Measurements from ENCODE around the gene ATG2B.

ATG2B gene

GRCh38 chr14:96297000-96297399 is 66.1 kb downstream of the ATG2B start:
- peaks cover 0 to 5% (median 0%) of the 10 kb centered on the region in 5 donors for H3K4me1 ChIP-seq (ENCODE audit: control insufficient read depth in 5 of 5, insufficient read depth in 5 of 5, low read length in 5 of 5)
- H3K9ac ChIP-seq (ENCODE audit: low read length in 5 of 5): no peak overlapping the region
- no peaks in the 10 kb centered on the region for H3K27me3 ChIP-seq (ENCODE audit: control insufficient read depth in 5 of 5, insufficient read depth in 4 of 5, low read length in 5 of 5)
- peaks cover 20 to 44% (median 29%) of the 10 kb centered on the region in 5 donors for H3K36me3 ChIP-seq (ENCODE audit: control insufficient read depth in 5 of 5, insufficient read depth in 5 of 5, low read length in 5 of 5)
- H3K4me3 ChIP-seq (ENCODE audit: low read depth in 1 of 5, low read length in 5 of 5): no peak overlapping the region
- no peaks in the 10 kb centered on the region for H3K9me3 ChIP-seq (ENCODE audit: control insufficient read depth in 5 of 5, low read length in 5 of 5)
- no peak overlapping the region for H3K27ac ChIP-seq (ENCODE audit: low read depth, low read length)

GRCh38 chr14:96294246-96294645 is 68.9 kb downstream of the ATG2B start:
- H3K27me3 ChIP-seq (ENCODE audit: control insufficient read depth in 5 of 5, insufficient read depth in 4 of 5, low read length in 5 of 5): no peaks in the 10 kb centered on the region
- H3K27ac ChIP-seq (ENCODE audit: low read depth, low read length): no peak overlapping the region
- H3K4me1 ChIP-seq (ENCODE audit: control insufficient read depth in 5 of 5, insufficient read depth in 5 of 5, low read length in 5 of 5): peaks cover 0 to 2% (median 0%) of the 10 kb centered on the region in 5 donors
- H3K4me3 ChIP-seq (ENCODE audit: low read depth in 1 of 5, low read length in 5 of 5): no peak overlapping the region
- no peaks in the 10 kb centered on the region for H3K9me3 ChIP-seq (ENCODE audit: control insufficient read depth in 5 of 5, low read length in 5 of 5)
- H3K9ac ChIP-seq (ENCODE audit: low read length in 5 of 5): no peak overlapping the region
- peaks cover 22 to 45% (median 25%) of the 10 kb centered on the region in 5 donors for H3K36me3 ChIP-seq (ENCODE audit: control insufficient read depth in 5 of 5, insufficient read depth in 5 of 5, low read length in 5 of 5)

- Histone ChIP-seq H3K9me3 (ENCODE audit: control insufficient read depth in 5 of 5, low read length in 5 of 5) (no peaks in the 10 kb centered on the region), H3K36me3 (ENCODE audit: control insufficient read depth in 5 of 5, insufficient read depth in 5 of 5, low read length in 5 of 5) (peaks cover 33 to 59% (median 41%) of the 10 kb centered on the region in 5 donors), H3K4me3 (ENCODE audit: low read depth in 1 of 5, low read length in 5 of 5) (no peak overlapping the region), H3K27ac (ENCODE audit: low read depth, low read length) (no peak overlapping the region), H3K4me1 (ENCODE audit: control insufficient read depth in 5 of 5, insufficient read depth in 5 of 5, low read length in 5 of 5) (peaks cover 0 to 9% (median 0%) of the 10 kb centered on the region in 5 donors), H3K27me3 (ENCODE audit: control insufficient read depth in 5 of 5, insufficient read depth in 4 of 5, low read length in 5 of 5) (no peaks in the 10 kb centered on the region), H3K9ac (ENCODE audit: low read length in 5 of 5) (peak overlapping the region in 1 of 5 donors; percentile 46)
Observed at GRCh38 chr14:96287856-96288255, 75.3 kb downstream of the ATG2B start.

GRCh38 chr14:96286251-96286650 is 76.9 kb downstream of the ATG2B start:
- peaks cover 33 to 68% (median 43%) of the 10 kb centered on the region in 5 donors for H3K36me3 ChIP-seq (ENCODE audit: control insufficient read depth in 5 of 5, insufficient read depth in 5 of 5, low read length in 5 of 5)
- no peak overlapping the region for H3K27ac ChIP-seq (ENCODE audit: low read depth, low read length)
- H3K9ac ChIP-seq (ENCODE audit: low read length in 5 of 5): no peak overlapping the region
- peaks cover 0 to 9% (median 0%) of the 10 kb centered on the region in 5 donors for H3K4me1 ChIP-seq (ENCODE audit: control insufficient read depth in 5 of 5, insufficient read depth in 5 of 5, low read length in 5 of 5)
- H3K4me3 ChIP-seq (ENCODE audit: low read depth in 1 of 5, low read length in 5 of 5): no peak overlapping the region
- H3K27me3 ChIP-seq (ENCODE audit: control insufficient read depth in 5 of 5, insufficient read depth in 4 of 5, low read length in 5 of 5): no peaks in the 10 kb centered on the region
- H3K9me3 ChIP-seq (ENCODE audit: control insufficient read depth in 5 of 5, low read length in 5 of 5): no peaks in the 10 kb centered on the region

GRCh38 chr14:96285667-96286066 is 77.5 kb downstream of the ATG2B start:
- Histone ChIP-seq H3K36me3 (ENCODE audit: control insufficient read depth in 5 of 5, insufficient read depth in 5 of 5, low read length in 5 of 5) (peaks cover 29 to 64% (median 42%) of the 10 kb centered on the region in 5 donors), H3K4me1 (ENCODE audit: control insufficient read depth in 5 of 5, insufficient read depth in 5 of 5, low read length in 5 of 5) (peaks cover 0 to 9% (median 0%) of the 10 kb centered on the region in 5 donors), H3K27ac (ENCODE audit: low read depth, low read length) (no peak overlapping the region), H3K9me3 (ENCODE audit: control insufficient read depth in 5 of 5, low read length in 5 of 5) (no peaks in the 10 kb centered on the region), H3K9ac (ENCODE audit: low read length in 5 of 5) (no peak overlapping the region), H3K4me3 (ENCODE audit: low read depth in 1 of 5, low read length in 5 of 5) (no peak overlapping the region), H3K27me3 (ENCODE audit: control insufficient read depth in 5 of 5, insufficient read depth in 4 of 5, low read length in 5 of 5) (no peaks in the 10 kb centered on the region)

GRCh38 chr14:96284430-96284829 is 78.7 kb downstream of the ATG2B start:
- no peaks in the 10 kb centered on the region for H3K9me3 ChIP-seq (ENCODE audit: control insufficient read depth in 5 of 5, low read length in 5 of 5)
- no peak overlapping the region for H3K27ac ChIP-seq (ENCODE audit: low read depth, low read length)
- no peak overlapping the region for H3K9ac ChIP-seq (ENCODE audit: low read length in 5 of 5)
- no peaks in the 10 kb centered on the region for H3K27me3 ChIP-seq (ENCODE audit: control insufficient read depth in 5 of 5, insufficient read depth in 4 of 5, low read length in 5 of 5)
- H3K4me3 ChIP-seq (ENCODE audit: low read depth in 1 of 5, low read length in 5 of 5): no peak overlapping the region
- peaks cover 0 to 14% (median 0%) of the 10 kb centered on the region in 5 donors for H3K4me1 ChIP-seq (ENCODE audit: control insufficient read depth in 5 of 5, insufficient read depth in 5 of 5, low read length in 5 of 5)
- H3K36me3 ChIP-seq (ENCODE audit: control insufficient read depth in 5 of 5, insufficient read depth in 5 of 5, low read length in 5 of 5): peaks cover 20 to 56% (median 30%) of the 10 kb centered on the region in 5 donors

- Histone ChIP-seq H3K4me3 (ENCODE audit: low read depth in 1 of 5, low read length in 5 of 5) (no peak overlapping the region), H3K36me3 (ENCODE audit: control insufficient read depth in 5 of 5, insufficient read depth in 5 of 5, low read length in 5 of 5) (peaks cover 16 to 52% (median 26%) of the 10 kb centered on the region in 5 donors), H3K4me1 (ENCODE audit: control insufficient read depth in 5 of 5, insufficient read depth in 5 of 5, low read length in 5 of 5) (peaks cover 0 to 17% (median 0%) of the 10 kb centered on the region in 5 donors), H3K27ac (ENCODE audit: low read depth, low read length) (no peak overlapping the region), H3K27me3 (ENCODE audit: control insufficient read depth in 5 of 5, insufficient read depth in 4 of 5, low read length in 5 of 5) (no peaks in the 10 kb centered on the region), H3K9me3 (ENCODE audit: control insufficient read depth in 5 of 5, low read length in 5 of 5) (no peaks in the 10 kb centered on the region), H3K9ac (ENCODE audit: low read length in 5 of 5) (no peak overlapping the region)
Observed at GRCh38 chr14:96284008-96284407, 79.1 kb downstream of the ATG2B start.

GRCh38 chr14:96281486-96281885 is 81.7 kb downstream of the ATG2B start:
- no peak overlapping the region for H3K9ac ChIP-seq (ENCODE audit: low read length in 5 of 5)
- H3K4me1 ChIP-seq (ENCODE audit: control insufficient read depth in 5 of 5, insufficient read depth in 5 of 5, low read length in 5 of 5): peaks cover 0 to 8% (median 0%) of the 10 kb centered on the region in 5 donors
- no peak overlapping the region for H3K27ac ChIP-seq (ENCODE audit: low read depth, low read length)
- H3K4me3 ChIP-seq (ENCODE audit: low read depth in 1 of 5, low read length in 5 of 5): no peak overlapping the region
- H3K36me3 ChIP-seq (ENCODE audit: control insufficient read depth in 5 of 5, insufficient read depth in 5 of 5, low read length in 5 of 5): peaks cover 9 to 38% (median 19%) of the 10 kb centered on the region in 5 donors
- H3K9me3 ChIP-seq (ENCODE audit: control insufficient read depth in 5 of 5, low read length in 5 of 5): peaks cover 0 to 14% (median 13%) of the 10 kb centered on the region in 5 donors
- no peaks in the 10 kb centered on the region for H3K27me3 ChIP-seq (ENCODE audit: control insufficient read depth in 5 of 5, insufficient read depth in 4 of 5, low read length in 5 of 5)

- Histone ChIP-seq H3K9me3 (ENCODE audit: control insufficient read depth in 5 of 5, low read length in 5 of 5) (peaks cover 0 to 14% (median 13%) of the 10 kb centered on the region in 5 donors), H3K27ac (ENCODE audit: low read depth, low read length) (no peak overlapping the region), H3K4me3 (ENCODE audit: low read depth in 1 of 5, low read length in 5 of 5) (no peak overlapping the region), H3K4me1 (ENCODE audit: control insufficient read depth in 5 of 5, insufficient read depth in 5 of 5, low read length in 5 of 5) (peaks cover 2 to 14% (median 8%) of the 10 kb centered on the region in 5 donors), H3K27me3 (ENCODE audit: control insufficient read depth in 5 of 5, insufficient read depth in 4 of 5, low read length in 5 of 5) (no peaks in the 10 kb centered on the region), H3K9ac (ENCODE audit: low read length in 5 of 5) (no peak overlapping the region), H3K36me3 (ENCODE audit: control insufficient read depth in 5 of 5, insufficient read depth in 5 of 5, low read length in 5 of 5) (peaks cover 6 to 27% (median 12%) of the 10 kb centered on the region in 5 donors)
Observed at GRCh38 chr14:96280104-96280503, 83.0 kb downstream of the ATG2B start.

GRCh38 chr14:96279564-96279963 is 83.6 kb downstream of the ATG2B start:
- Histone ChIP-seq H3K9me3 (ENCODE audit: control insufficient read depth in 5 of 5, low read length in 5 of 5) (peaks cover 0 to 14% (median 13%) of the 10 kb centered on the region in 5 donors), H3K27ac (ENCODE audit: low read depth, low read length) (no peak overlapping the region), H3K36me3 (ENCODE audit: control insufficient read depth in 5 of 5, insufficient read depth in 5 of 5, low read length in 5 of 5) (peaks cover 3 to 22% (median 12%) of the 10 kb centered on the region in 5 donors), H3K4me3 (ENCODE audit: low read depth in 1 of 5, low read length in 5 of 5) (no peak overlapping the region), H3K4me1 (ENCODE audit: control insufficient read depth in 5 of 5, insufficient read depth in 5 of 5, low read length in 5 of 5) (peaks cover 2 to 17% (median 9%) of the 10 kb centered on the region in 5 donors), H3K9ac (ENCODE audit: low read length in 5 of 5) (no peak overlapping the region), H3K27me3 (ENCODE audit: control insufficient read depth in 5 of 5, insufficient read depth in 4 of 5, low read length in 5 of 5) (no peaks in the 10 kb centered on the region)
